PFSK-1 (cell line): ENCODE data around the gene MTF2.
A peak's percentile ranks its signal among the peaks of the same experiment; 100 is the strongest.

ENCODE experiments used
- FOXP2 ChIP-seq: optimal IDR thresholded peaks from 2 replicates; pipeline ENCODE3; 2011; ENCODE audit warnings: borderline replicate concordance, control low read depth, inconsistent platforms; ENCODE audit not compliant: insufficient read depth; ENCODE audit errors: extremely low read length, extremely low read depth
- POLR2AphosphoS5 ChIP-seq: IDR thresholded peaks from 2 replicates; pipeline ENCODE4 v1.6.1; 2012; ENCODE audit warnings: low read depth, mild to moderate bottlenecking, control low read depth, low read length, moderate library complexity
- REST ChIP-seq, 2 experiments: IDR thresholded peaks; 2 replicates each; pipeline versions ENCODE4 v1.6.1 to v1.8.0; 2011 to 2012; ENCODE audit warnings: low read depth in 2 of 2, low read length in 2 of 2, control low read depth in 1 of 2, inconsistent platforms in 1 of 2, mild to moderate bottlenecking in 1 of 2, moderate library complexity in 1 of 2; ENCODE audit not compliant: insufficient read depth in 1 of 2
- SIN3A ChIP-seq: IDR thresholded peaks from 2 replicates; pipeline ENCODE4 v1.6.1; 2012; ENCODE audit warnings: mild to moderate bottlenecking, low read length, moderate library complexity, borderline replicate concordance; ENCODE audit not compliant: insufficient read depth
- TAF1 ChIP-seq: IDR thresholded peaks from 2 replicates; pipeline ENCODE4 v1.6.1; 2012; ENCODE audit warnings: low read length, control low read depth, borderline replicate concordance; ENCODE audit not compliant: insufficient read depth

Gene MTF2

GRCh38 chr1:93180723-93181613 lies 101.9 kb downstream of the MTF2 start, which contains the start of gene CCDC18:
CCDC18 (plus strand) TSS chr1:93180724; CDS start chr1:93183362, 2,638 bp downstream.
- no peak for TF ChIP-seq TAF1
- no peak for TF ChIP-seq FOXP2
- TF ChIP-seq POLR2AphosphoS5, result peak; percentile 93; the same call in 1 of the 2 replicates
- peak; percentile 65; the same call in 1 of the 2 replicates for TF ChIP-seq SIN3A
- no peak for TF ChIP-seq REST (IDR thresholded peaks at IDR 0.05; ENCODE audit: insufficient read depth in 1 of 2, low read depth in 2 of 2, low read length in 2 of 2)

GRCh38 chr1:93186667-93187066 lies 107.6 kb downstream of the MTF2 start:
- TF ChIP-seq REST (IDR thresholded peaks at IDR 0.05; ENCODE audit: insufficient read depth in 1 of 2, low read depth in 2 of 2, low read length in 2 of 2) (no peak), TAF1 (no peak), SIN3A (no peak), FOXP2 (no peak), POLR2AphosphoS5 (no peak)
